H9 (cell line): ENCODE data around the gene HDLBP. TPM values are rescaled to one million over a fixed set of nuclear protein-coding genes. Genes with fewer than 3 reads are reported as not detected.

ENCODE experiments used
- DNase-seq: peaks from one replicate; pipeline ENCODE4 v3.0.0-alpha.2; 2017
- H2AFZ ChIP-seq: one replicate; pipeline ENCODE4 v1.6.1; 2013; ENCODE audit warnings: mild to moderate bottlenecking, low read length, control low read depth, moderate library complexity
- H2AK5ac ChIP-seq: 2 replicates; pipeline ENCODE4 v1.6.1; 2013; ENCODE audit warnings: low read length, control low read depth, mixed read lengths; ENCODE audit not compliant: insufficient read length
- H2BK120ac ChIP-seq: one replicate; pipeline ENCODE4 v1.6.1; 2013; ENCODE audit warnings: low read depth, mild to moderate bottlenecking, low read length, control low read depth, inconsistent platforms; ENCODE audit not compliant: poor library complexity, severe bottlenecking
- H2BK12ac ChIP-seq: 2 replicates; pipeline ENCODE4 v1.6.1; 2013; ENCODE audit warnings: low read length, control low read depth, mixed read lengths, low read depth; ENCODE audit not compliant: insufficient read length
- H2BK15ac ChIP-seq: 2 replicates; pipeline ENCODE4 v1.6.1; 2013; ENCODE audit warnings: low read depth, low read length, control low read depth
- H2BK20ac ChIP-seq: one replicate; pipeline ENCODE4 v1.6.1; 2013; ENCODE audit warnings: low read depth, mild to moderate bottlenecking, low read length, control low read depth, inconsistent platforms; ENCODE audit not compliant: poor library complexity, severe bottlenecking
- H2BK5ac ChIP-seq: 2 replicates; pipeline ENCODE4 v1.6.1; 2013; ENCODE audit warnings: low read length, control low read depth, mixed read lengths; ENCODE audit not compliant: insufficient read length
- H3K14ac ChIP-seq: 2 replicates; pipeline ENCODE4 v1.6.1; 2013; ENCODE audit warnings: low read length, control low read depth; ENCODE audit not compliant: insufficient read depth
- H3K18ac ChIP-seq: 2 replicates; pipeline ENCODE4 v1.6.1; 2013; ENCODE audit warnings: low read depth, mild to moderate bottlenecking, mixed read lengths, low read length, control low read depth; ENCODE audit not compliant: insufficient read length
- H3K23ac ChIP-seq: 2 replicates; pipeline ENCODE4 v1.6.1; 2013; ENCODE audit warnings: low read length, control low read depth, mixed read lengths, low read depth; ENCODE audit not compliant: insufficient read length
- H3K23me2 ChIP-seq: 2 replicates; pipeline ENCODE4 v1.6.1; 2013; ENCODE audit warnings: low read depth, mild to moderate bottlenecking, mixed read lengths, low read length, control low read depth; ENCODE audit not compliant: insufficient read length, poor library complexity, severe bottlenecking
- H3K27ac ChIP-seq: 2 replicates; pipeline ENCODE4 v1.5.1; 2013; ENCODE audit warnings: low read length, control low read depth, mixed read lengths, low read depth; ENCODE audit not compliant: insufficient read length
- H3K27me3 ChIP-seq: 2 replicates; pipeline ENCODE4 v1.6.1; 2013; ENCODE audit warnings: low read length, control low read depth, inconsistent platforms; ENCODE audit not compliant: insufficient read depth
- H3K4ac ChIP-seq: 2 replicates; pipeline ENCODE4 v1.6.1; 2013; ENCODE audit warnings: low read depth, mild to moderate bottlenecking, control low read depth, inconsistent platforms, low read length, moderate library complexity
- H3K4me1 ChIP-seq: 2 replicates; pipeline ENCODE4 v1.6.1; 2013; ENCODE audit warnings: low read length, control low read depth, inconsistent platforms; ENCODE audit not compliant: insufficient read depth
- H3K4me2 ChIP-seq: 2 replicates; pipeline ENCODE4 v1.6.1; 2013; ENCODE audit warnings: low read length, control low read depth, mixed read lengths; ENCODE audit not compliant: insufficient read length, insufficient read depth
- H3K56ac ChIP-seq: 2 replicates; pipeline ENCODE4 v1.6.1; 2013; ENCODE audit warnings: low read depth, mild to moderate bottlenecking, mixed read lengths, low read length, control low read depth; ENCODE audit not compliant: insufficient read length
- H3K79me1 ChIP-seq: 2 replicates; pipeline ENCODE4 v1.6.1; 2013; ENCODE audit warnings: low read depth, mild to moderate bottlenecking, moderate library complexity, low read length, control low read depth, inconsistent platforms; ENCODE audit not compliant: insufficient read depth, poor library complexity, severe bottlenecking
- H3K79me2 ChIP-seq: 2 replicates; pipeline ENCODE4 v1.6.1; 2013; ENCODE audit warnings: low read length, control low read depth, inconsistent platforms; ENCODE audit not compliant: insufficient read depth
- H3K9ac ChIP-seq: 2 replicates; pipeline ENCODE4 v1.6.1; 2013; ENCODE audit warnings: low read length, control low read depth, mixed read lengths; ENCODE audit not compliant: insufficient read length; ENCODE audit errors: extremely low read depth
- H3K9me3 ChIP-seq: one replicate; pipeline ENCODE4 v1.6.1; 2013; ENCODE audit warnings: low read depth, low read length, inconsistent platforms; ENCODE audit not compliant: control insufficient read depth
- H3T11ph ChIP-seq: one replicate; pipeline ENCODE4 v1.6.1; 2013; ENCODE audit warnings: mild to moderate bottlenecking, low read length, control low read depth, inconsistent platforms
- H4K20me1 ChIP-seq: one replicate; pipeline ENCODE4 v1.6.1; 2013; ENCODE audit not compliant: control insufficient read depth, insufficient read length, insufficient read depth
- H4K5ac ChIP-seq: 2 replicates; pipeline ENCODE4 v1.6.1; 2013; ENCODE audit warnings: low read depth, mild to moderate bottlenecking, mixed read lengths, low read length, control low read depth; ENCODE audit not compliant: insufficient read length
- H4K8ac ChIP-seq: replicated peaks from 2 replicates; pipeline ENCODE4 v1.6.1; 2013; ENCODE audit warnings: low read length, control low read depth, mixed read lengths, low read depth; ENCODE audit not compliant: insufficient read length
- H4K91ac ChIP-seq: 2 replicates; pipeline ENCODE4 v1.6.1; 2013; ENCODE audit warnings: low read depth, mild to moderate bottlenecking, moderate library complexity, mixed read lengths, low read length, control low read depth; ENCODE audit not compliant: insufficient read length
- H3K27ac Mint-ChIP-seq, 3 experiments: 2 replicates in 2 of 3; 3 replicates in 1 of 3; pipeline ENCODE4 v1.8.0; 2020 to 2021; ENCODE audit warnings: mixed read lengths in 3 of 3, mild to moderate bottlenecking in 1 of 3, moderate library complexity in 1 of 3
- H3K27me3 Mint-ChIP-seq: 2 replicates; pipeline ENCODE4 v1.8.0; 2021; ENCODE audit warnings: low read depth, mild to moderate bottlenecking, moderate library complexity, mixed read lengths
- H3K36me3 Mint-ChIP-seq, 3 experiments: 2 replicates in 2 of 3; 3 replicates in 1 of 3; pipeline ENCODE4 v1.8.0; 2020 to 2021; ENCODE audit warnings: low read depth in 3 of 3, mixed read lengths in 3 of 3; ENCODE audit not compliant: insufficient read depth in 1 of 3
- H3K4me1 Mint-ChIP-seq, 2 experiments: 2 replicates each; pipeline ENCODE4 v1.8.0; 2020; ENCODE audit warnings: mixed read lengths in 2 of 2
- H3K4me3 Mint-ChIP-seq, 2 experiments: 2 replicates in 1 of 2; 3 replicates in 1 of 2; pipeline ENCODE4 v1.8.0; 2020 to 2021; ENCODE audit warnings: mild to moderate bottlenecking in 2 of 2, mixed read lengths in 2 of 2, moderate library complexity in 1 of 2
- H3K9me3 Mint-ChIP-seq, 2 experiments: 2 replicates in 1 of 2; 3 replicates in 1 of 2; pipeline ENCODE4 v1.8.0; 2020; ENCODE audit warnings: mild to moderate bottlenecking in 2 of 2, mixed read lengths in 2 of 2, moderate library complexity in 1 of 2
- CTCF ChIP-seq: fragments of 200-600 bp; sonication (generic); conservative IDR thresholded peaks from 3 replicates; pipeline ENCODE4 v1.8.0; 2021; ENCODE audit warnings: antibody characterized with exemption, mild to moderate bottlenecking
- WGBS: extraction: QIAGEN DNeasy Blood & Tissue Kit; methylation state at CpG from one replicate; pipeline ENCODE4 v1.1.7; 2013; ENCODE audit warnings: missing lambda C conversion rate, low lambda C conversion rate, mixed read lengths; ENCODE audit not compliant: insufficient read length; ENCODE audit errors: extremely low coverage; 5-methylcytosine and 5-hydroxymethylcytosine counted together
- total RNA-seq: library from RNA; stranded (reverse); gene quantifications from 2 replicates; pipeline ENCODE4 v1.2.1, GENCODE V29; 2021

The HDLBP gene
- total RNA-seq, 1 experiment from 2014 or later: 364 TPM

- Histone ChIP-seq H2BK12ac (no peak overlapping the region), H2BK15ac (no peak overlapping the region), H3K27me3 (no peaks in the 10 kb centered on the region), H3K27ac (no peak overlapping the region), H4K20me1 (peaks cover 2% of the 10 kb centered on the region), H2BK20ac (no peak overlapping the region), H3K79me1 (no peaks in the 10 kb centered on the region), H4K8ac (no peak overlapping the region), H3K79me2 (no peaks in the 10 kb centered on the region; the same call in 1 of the 2 replicates), H2AFZ (no peak overlapping the region), H2BK120ac (no peak overlapping the region), H3K23me2 (peaks cover 13% of the 10 kb centered on the region), H3K56ac (no peak overlapping the region), H2BK5ac (no peak overlapping the region), H3K9me3 (no peaks in the 10 kb centered on the region), H2AK5ac (no peak overlapping the region), H3K23ac (no peak overlapping the region), H4K5ac (no peak overlapping the region), H3K4me1 (peaks cover 4% of the 10 kb centered on the region; the same call in 1 of the 2 replicates), H3K4me2 (no peak overlapping the region), H3K18ac (no peak overlapping the region), H3K4ac (no peak overlapping the region), H3K14ac (no peak overlapping the region), H3K9ac (no peak overlapping the region), H3T11ph (no peak overlapping the region), H4K91ac (no peak overlapping the region)
- no peaks in the 10 kb centered on the region for H3K36me3 Mint-ChIP-seq
- H3K4me1 Mint-ChIP-seq: peaks cover 28 to 37% of the 10 kb centered on the region in 2 experiments
- WGBS: no CpG with 5 or more reads among the region's 12 CpGs
- no peak overlapping the region for H3K27ac Mint-ChIP-seq
- H3K27me3 Mint-ChIP-seq: peaks cover 10% of the 10 kb centered on the region
- H3K9me3 Mint-ChIP-seq: no peaks in the 10 kb centered on the region
- no peak overlapping the region for H3K4me3 Mint-ChIP-seq
- no peak for TF ChIP-seq CTCF
- DNase-seq: no peak
These were observed 100.7 kb downstream of the HDLBP start for GRCh38 chr2:241214766-241215165.
